ENCODE data around the gene IDI2.
A peak's percentile ranks its signal among the peaks of the same experiment; 100 is the strongest.

The IDI2 gene

GRCh38 chr10:1049425-1049958 is 23.8 kb upstream of the IDI2 start:
- Histone ChIP-seq H3K4me1 (ENCODE audit: insufficient read depth, low read length, severe bottlenecking) (peaks cover 45% of the 10 kb centered on the region), H3K27ac (ENCODE audit: low read depth, low read length, poor library complexity, severe bottlenecking) (peak overlapping the region; percentile 94), H3K9me3 (ENCODE audit: low read length) (no peaks in the 10 kb centered on the region), H3K4me2 (ENCODE audit: low read length) (peak overlapping the region; percentile 82), H4K20me1 (ENCODE audit: insufficient read depth, low read length) (no peaks in the 10 kb centered on the region), H3F3A (ENCODE audit: insufficient read depth, low read length) (peaks cover 8% of the 10 kb centered on the region; the same call in 1 of the 2 replicates), H3K79me2 (ENCODE audit: insufficient read depth, low read length) (peaks cover 42% of the 10 kb centered on the region), H3K36me3 (ENCODE audit: insufficient read depth, low read length) (peaks cover 70% of the 10 kb centered on the region), H3K4me3 (ENCODE audit: low read depth, low read length, poor library complexity, severe bottlenecking) (peak overlapping the region; percentile 95), H2AFZ (ENCODE audit: low read length) (no peak overlapping the region), H3K9ac (ENCODE audit: low read length) (peak overlapping the region; percentile 94), H3K27me3 (ENCODE audit: insufficient read depth, low read length) (no peaks in the 10 kb centered on the region), H3K9me2 (ENCODE audit: low read depth, low read length) (no peaks in the 10 kb centered on the region)
- TF ChIP-seq CTCF (IDR thresholded peaks at IDR 0.05; ENCODE audit: low read length) (no peak), EZH2 (IDR thresholded peaks at IDR 0.05; ENCODE audit: borderline replicate concordance, low read length) (no peak)

- peak within 1 kb of the TSS; percentile 82 for H3K4me2 ChIP-seq (ENCODE audit: low read length)
- peaks cover 40% of the 10 kb centered on the region for H3K79me2 ChIP-seq (ENCODE audit: insufficient read depth, low read length)
Measured at GRCh38 chr10:1048732-1049424, 23.2 kb upstream of the IDI2 start, which contains the start of gene IDI1. Gene IDI1 (minus strand): TSS chr10:1049119. CDS start chr10:1049003, 116 bp downstream.

GRCh38 chr10:1048349-1048731 is 22.7 kb upstream of the IDI2 start:
- peak overlapping the region; percentile 94 for H3K9ac ChIP-seq (ENCODE audit: low read length)
- peak overlapping the region; percentile 95 for H3K4me3 ChIP-seq (ENCODE audit: low read depth, low read length, poor library complexity, severe bottlenecking)
- H3K9me2 ChIP-seq (ENCODE audit: low read depth, low read length): no peaks in the 10 kb centered on the region
- TF ChIP-seq EZH2 (IDR thresholded peaks at IDR 0.05; ENCODE audit: borderline replicate concordance, low read length) (no peak), CTCF (IDR thresholded peaks at IDR 0.05; ENCODE audit: low read length) (no peak)
- peak overlapping the region; percentile 82 for H3K4me2 ChIP-seq (ENCODE audit: low read length)
- peaks cover 40% of the 10 kb centered on the region for H3K79me2 ChIP-seq (ENCODE audit: insufficient read depth, low read length)
- no peaks in the 10 kb centered on the region for H3K27me3 ChIP-seq (ENCODE audit: insufficient read depth, low read length)
- H3K36me3 ChIP-seq (ENCODE audit: insufficient read depth, low read length): peaks cover 69% of the 10 kb centered on the region
- peaks cover 52% of the 10 kb centered on the region for H3K4me1 ChIP-seq (ENCODE audit: insufficient read depth, low read length, severe bottlenecking)
- no peaks in the 10 kb centered on the region for H4K20me1 ChIP-seq (ENCODE audit: insufficient read depth, low read length)
- H2AFZ ChIP-seq (ENCODE audit: low read length): no peak overlapping the region
- no peaks in the 10 kb centered on the region for H3K9me3 ChIP-seq (ENCODE audit: low read length)
- peaks cover 8% of the 10 kb centered on the region; the same call in 1 of the 2 replicates for H3F3A ChIP-seq (ENCODE audit: insufficient read depth, low read length)
- peak overlapping the region; percentile 94 for H3K27ac ChIP-seq (ENCODE audit: low read depth, low read length, poor library complexity, severe bottlenecking)

More at GRCh38 chr10:1048732-1049424, 23.2 kb upstream of the IDI2 start, which contains the start of gene IDI1:
- H3K36me3 ChIP-seq (ENCODE audit: insufficient read depth, low read length): peaks cover 69% of the 10 kb centered on the region
- H3F3A ChIP-seq (ENCODE audit: insufficient read depth, low read length): peaks cover 8% of the 10 kb centered on the region; the same call in 1 of the 2 replicates
- TF ChIP-seq EZH2 (IDR thresholded peaks at IDR 0.05; ENCODE audit: borderline replicate concordance, low read length): no peak
- TF ChIP-seq CTCF (IDR thresholded peaks at IDR 0.05; ENCODE audit: low read length): no peak
- no peaks in the 10 kb centered on the region for H3K9me2 ChIP-seq (ENCODE audit: low read depth, low read length)
- H3K27me3 ChIP-seq (ENCODE audit: insufficient read depth, low read length): no peaks in the 10 kb centered on the region
- no peak within 1 kb of the TSS for H2AFZ ChIP-seq (ENCODE audit: low read length)
- peaks cover 47% of the 10 kb centered on the region for H3K4me1 ChIP-seq (ENCODE audit: insufficient read depth, low read length, severe bottlenecking)
- peak within 1 kb of the TSS; percentile 95 for H3K4me3 ChIP-seq (ENCODE audit: low read depth, low read length, poor library complexity, severe bottlenecking)
- no peaks in the 10 kb centered on the region for H3K9me3 ChIP-seq (ENCODE audit: low read length)
- peak within 1 kb of the TSS; percentile 94 for H3K27ac ChIP-seq (ENCODE audit: low read depth, low read length, poor library complexity, severe bottlenecking)
- no peaks in the 10 kb centered on the region for H4K20me1 ChIP-seq (ENCODE audit: insufficient read depth, low read length)
- H3K9ac ChIP-seq (ENCODE audit: low read length): peak within 1 kb of the TSS; percentile 94
